Fibroblast of lung (primary cell): ENCODE results near the gene ISOC2.

Source experiments
- EZH2 ChIP-seq: IDR thresholded peaks from 2 replicates; pipeline ENCODE4 v1.5.1; 2012; ENCODE audit warnings: low read length, control low read depth, mild to moderate bottlenecking; ENCODE audit errors: missing control alignments
- TF ChIP-seq, protein P1 (sequence below), 2 donors: IDR thresholded peaks in 1 of 2; conservative IDR thresholded peaks in 1 of 2; 1 replicate in 1 of 2; 2 replicates in 1 of 2; pipeline ENCODE4 v1.5.1; 2011 to 2012; ENCODE audit warnings: low read length in 2 of 2, control low read depth in 1 of 2, inconsistent platforms in 1 of 2, low read depth in 1 of 2, mild to moderate bottlenecking in 1 of 2

DNA sequence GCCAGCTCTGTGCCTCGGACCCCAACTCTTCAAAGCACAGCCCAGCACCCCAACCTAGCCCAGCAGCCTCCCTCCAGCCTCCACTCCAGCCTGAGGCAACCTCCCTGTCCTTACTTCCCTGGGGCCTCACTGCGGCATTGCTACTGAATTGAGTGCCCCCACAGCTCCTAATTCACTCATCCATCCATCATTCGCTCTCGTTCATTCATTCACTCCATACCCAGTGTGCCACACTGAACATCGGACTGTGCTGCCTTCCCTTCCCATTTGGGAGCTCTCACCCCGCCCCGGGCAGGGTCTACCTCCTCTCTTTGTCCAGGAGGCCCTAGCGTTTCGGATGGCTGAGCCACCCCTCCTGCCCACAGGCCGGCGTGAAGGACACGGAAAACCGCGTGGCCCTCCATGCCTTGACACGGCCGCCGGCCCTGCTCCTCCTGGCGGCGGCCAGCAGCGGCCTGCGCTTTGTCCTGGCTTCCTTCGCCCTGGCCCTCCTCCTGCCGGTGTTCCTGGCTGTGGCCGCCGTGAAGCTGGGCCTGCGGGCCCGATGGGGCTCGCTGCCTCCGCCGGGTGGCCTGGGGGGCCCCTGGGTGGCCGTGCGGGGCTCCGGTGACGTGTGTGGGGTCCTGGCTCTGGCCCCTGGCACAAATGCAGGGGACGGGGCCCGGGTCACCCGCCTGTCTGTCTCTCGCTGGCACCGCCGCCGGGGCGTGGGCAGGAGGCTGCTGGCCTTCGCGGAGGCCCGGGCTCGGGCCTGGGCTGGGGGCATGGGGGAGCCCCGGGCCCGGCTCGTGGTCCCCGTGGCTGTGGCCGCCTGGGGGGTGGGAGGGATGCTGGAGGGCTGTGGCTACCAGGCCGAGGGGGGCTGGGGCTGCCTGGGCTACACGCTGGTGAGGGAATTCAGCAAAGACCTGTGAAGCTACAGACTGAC lies 24.9 kb upstream of the ISOC2 start:
- TF ChIP-seq, protein P1, sequence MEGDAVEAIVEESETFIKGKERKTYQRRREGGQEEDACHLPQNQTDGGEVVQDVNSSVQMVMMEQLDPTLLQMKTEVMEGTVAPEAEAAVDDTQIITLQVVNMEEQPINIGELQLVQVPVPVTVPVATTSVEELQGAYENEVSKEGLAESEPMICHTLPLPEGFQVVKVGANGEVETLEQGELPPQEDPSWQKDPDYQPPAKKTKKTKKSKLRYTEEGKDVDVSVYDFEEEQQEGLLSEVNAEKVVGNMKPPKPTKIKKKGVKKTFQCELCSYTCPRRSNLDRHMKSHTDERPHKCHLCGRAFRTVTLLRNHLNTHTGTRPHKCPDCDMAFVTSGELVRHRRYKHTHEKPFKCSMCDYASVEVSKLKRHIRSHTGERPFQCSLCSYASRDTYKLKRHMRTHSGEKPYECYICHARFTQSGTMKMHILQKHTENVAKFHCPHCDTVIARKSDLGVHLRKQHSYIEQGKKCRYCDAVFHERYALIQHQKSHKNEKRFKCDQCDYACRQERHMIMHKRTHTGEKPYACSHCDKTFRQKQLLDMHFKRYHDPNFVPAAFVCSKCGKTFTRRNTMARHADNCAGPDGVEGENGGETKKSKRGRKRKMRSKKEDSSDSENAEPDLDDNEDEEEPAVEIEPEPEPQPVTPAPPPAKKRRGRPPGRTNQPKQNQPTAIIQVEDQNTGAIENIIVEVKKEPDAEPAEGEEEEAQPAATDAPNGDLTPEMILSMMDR (conservative IDR thresholded peaks at IDR 0.05 in 1 of 2, IDR thresholded peaks at IDR 0.05 in 1 of 2; ENCODE audit: low read depth in 1 of 2, low read length in 2 of 2): peak in 1 of 2 donors; percentile 35
- TF ChIP-seq EZH2: no peak
